ENCODE results near the gene NGEF. TPM values are rescaled to one million over a fixed set of nuclear protein-coding genes. Genes with fewer than 3 reads are reported as not detected.

The NGEF gene
- total and polyA plus RNA-seq, 9 of the 15 experiments (the other 6 are each of a cell fraction or from before 2014, with no cell fraction given): 0.07 to 0.17 (median 0.09) TPM; not detected in 6

DNA sequence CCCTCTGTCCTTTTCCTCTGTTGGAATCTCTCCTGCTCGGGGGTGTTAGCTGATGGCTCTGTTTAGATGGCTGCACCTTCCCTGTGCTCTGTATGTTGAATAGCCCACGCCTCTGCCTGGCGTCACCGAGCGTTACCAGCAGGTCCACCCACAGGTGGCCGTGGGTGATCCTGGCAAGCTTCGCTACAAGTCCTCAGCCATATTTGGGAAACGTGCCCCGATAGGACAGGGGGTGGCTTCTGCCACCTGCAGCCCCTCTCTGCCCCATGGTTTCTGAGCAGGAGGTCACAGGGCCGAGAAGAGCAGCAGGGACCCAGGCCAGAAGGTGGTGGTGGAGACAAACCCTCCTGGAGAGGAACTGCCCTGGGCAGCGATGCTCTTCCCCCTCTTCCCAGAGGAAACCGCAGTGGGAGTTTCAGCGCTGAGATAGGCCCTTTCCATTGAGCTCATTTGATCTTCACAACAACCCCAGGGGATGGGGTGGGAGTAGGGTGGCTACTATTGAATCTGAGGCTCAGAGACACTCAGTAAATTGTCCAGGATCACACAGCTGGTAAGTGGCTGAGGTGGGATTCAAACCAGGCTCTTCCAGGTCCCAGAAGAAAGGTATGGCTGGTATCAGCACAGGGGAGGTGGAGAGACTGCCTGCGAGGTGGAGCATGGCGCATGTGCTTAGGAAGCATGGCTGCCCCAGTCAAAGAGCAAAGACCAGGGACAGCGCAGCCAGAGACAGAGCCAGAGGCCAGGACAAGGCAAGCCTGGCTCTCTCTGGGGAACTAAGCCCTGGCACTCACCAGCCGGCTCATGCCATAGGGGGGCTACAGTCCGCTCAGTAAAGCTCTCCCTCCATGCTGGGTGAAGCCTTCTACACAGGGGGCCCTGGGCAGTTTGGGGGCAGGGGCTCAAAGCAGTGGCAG lies 15.0 kb downstream of the NGEF start:
- intact Hi-C loops (cut with micrococcal nuclease) (no loop called here), in situ Hi-C loops (cut with MboI) (no loop called here)
- no TSS peak for BruUV-seq (replicated peaks)
- FAIRE-seq: no peak
- no peak overlapping the region for H3K4me2 ChIP-seq (ENCODE audit: insufficient read depth, low read length)
- peaks cover 0 to 7% of the 10 kb centered on the region in 2 experiments; a peak in 1 of 5 replicates for H3K4me1 ChIP-seq (replicated peaks in 1 of 2; ENCODE audit: control insufficient read depth in 2 of 2, insufficient read depth in 2 of 2, low read length in 2 of 2)
- DNase-seq (ENCODE audit: extremely low read depth in 1 of 4, low spot score in 3 of 4): no peak
- H3K4me3 ChIP-seq: no peak overlapping the region
- no peaks in the 10 kb centered on the region for H4K20me1 ChIP-seq (replicated peaks; ENCODE audit: control insufficient read depth, insufficient read depth, low read length)
- CTCF ChIA-PET (ENCODE audit: low intra/inter-chr PET ratio): no interaction called here
- H3K27ac ChIP-seq (ENCODE audit: extremely low read depth, low read depth, low read length): no peak overlapping the region
- H2AFZ ChIP-seq (ENCODE audit: low read depth, low read length): no peak overlapping the region
- no peaks in the 10 kb centered on the region for H3K9me3 ChIP-seq (replicated peaks; ENCODE audit: control insufficient read depth, insufficient read depth, low read depth, low read length)
- no peaks in the 10 kb centered on the region for H3K9me1 ChIP-seq (ENCODE audit: control insufficient read depth, insufficient read depth, low read length)
- TF ChIP-seq, protein P1, sequence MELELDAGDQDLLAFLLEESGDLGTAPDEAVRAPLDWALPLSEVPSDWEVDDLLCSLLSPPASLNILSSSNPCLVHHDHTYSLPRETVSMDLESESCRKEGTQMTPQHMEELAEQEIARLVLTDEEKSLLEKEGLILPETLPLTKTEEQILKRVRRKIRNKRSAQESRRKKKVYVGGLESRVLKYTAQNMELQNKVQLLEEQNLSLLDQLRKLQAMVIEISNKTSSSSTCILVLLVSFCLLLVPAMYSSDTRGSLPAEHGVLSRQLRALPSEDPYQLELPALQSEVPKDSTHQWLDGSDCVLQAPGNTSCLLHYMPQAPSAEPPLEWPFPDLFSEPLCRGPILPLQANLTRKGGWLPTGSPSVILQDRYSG (tag; conservative IDR thresholded peaks at IDR 0.05; ENCODE audit: low read depth): no peak
- POLR2A ChIA-PET: no interaction called here
- H3K27me3 ChIP-seq (ENCODE audit: control insufficient read depth in 2 of 2, insufficient read depth in 2 of 2, low read length in 2 of 2): peaks cover 0 to 14% of the 10 kb centered on the region in 2 experiments; a peak in 2 of 5 replicates
- 21% methylated on average over 8 of the region's 18 CpGs for WGBS (ENCODE audit: insufficient coverage, low coverage, missing lambda C conversion rate)
- no peak overlapping the region for H3K9ac ChIP-seq (ENCODE audit: insufficient read depth in 1 of 2, low read depth in 2 of 2, low read length in 2 of 2)
- H3K36me3 ChIP-seq (ENCODE audit: control insufficient read depth, insufficient read depth, low read length): no peaks in the 10 kb centered on the region
- no peak for ATAC-seq
- no peaks in the 10 kb centered on the region for H3K79me2 ChIP-seq (ENCODE audit: control insufficient read depth, insufficient read depth, low read length)

DNA sequence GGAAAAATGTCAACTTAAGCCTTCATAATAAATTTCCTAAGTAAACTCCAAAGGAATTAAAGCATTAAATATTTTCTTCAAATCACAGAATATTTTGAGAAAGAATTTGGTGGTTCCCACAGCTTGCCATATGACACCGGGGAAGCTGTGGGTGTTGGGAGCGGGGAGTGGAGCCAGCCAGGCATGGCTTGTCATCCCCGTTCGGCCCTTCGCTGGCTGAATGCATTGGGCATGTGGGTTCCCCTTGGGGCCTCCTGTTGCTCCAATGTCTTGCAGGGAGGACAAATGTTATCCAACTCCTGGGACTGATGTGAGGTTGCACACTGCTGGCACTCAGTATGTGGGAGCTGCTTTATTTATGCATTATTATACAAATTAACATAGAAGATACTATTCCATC lies 18.6 kb downstream of the NGEF start:
- peaks cover 0 to 5% of the 10 kb centered on the region in 2 experiments; a peak in 1 of 5 replicates for H3K4me1 ChIP-seq (replicated peaks in 1 of 2; ENCODE audit: control insufficient read depth in 2 of 2, insufficient read depth in 2 of 2, low read length in 2 of 2)
- ChIA-PET POLR2A (no interaction called here), CTCF (ENCODE audit: low intra/inter-chr PET ratio) (no interaction called here)
- no peak for DNase-seq (ENCODE audit: extremely low read depth in 1 of 4, low spot score in 3 of 4)
- H3K9ac ChIP-seq (ENCODE audit: insufficient read depth in 1 of 2, low read depth in 2 of 2, low read length in 2 of 2): no peak overlapping the region
- in situ Hi-C loops (cut with MboI): no loop called here
- no peaks in the 10 kb centered on the region for H3K9me1 ChIP-seq (ENCODE audit: control insufficient read depth, insufficient read depth, low read length)
- no peaks in the 10 kb centered on the region for H3K36me3 ChIP-seq (ENCODE audit: control insufficient read depth, insufficient read depth, low read length)
- H4K20me1 ChIP-seq (replicated peaks; ENCODE audit: control insufficient read depth, insufficient read depth, low read length): no peaks in the 10 kb centered on the region
- no peak overlapping the region for H3K27ac ChIP-seq (ENCODE audit: extremely low read depth, low read depth, low read length)
- no peak for FAIRE-seq
- BruUV-seq (replicated peaks): no TSS peak
- 46% methylated on average over 5 of the region's 5 CpGs for WGBS (ENCODE audit: insufficient coverage, low coverage, missing lambda C conversion rate)
- no peak overlapping the region for H3K4me3 ChIP-seq
- no peak overlapping the region for H2AFZ ChIP-seq (ENCODE audit: low read depth, low read length)
- H3K79me2 ChIP-seq (ENCODE audit: control insufficient read depth, insufficient read depth, low read length): no peaks in the 10 kb centered on the region
- H3K9me3 ChIP-seq (replicated peaks; ENCODE audit: control insufficient read depth, insufficient read depth, low read depth, low read length): no peaks in the 10 kb centered on the region
- peaks cover 0 to 2% of the 10 kb centered on the region in 2 experiments; a peak in 2 of 5 replicates for H3K27me3 ChIP-seq (ENCODE audit: control insufficient read depth in 2 of 2, insufficient read depth in 2 of 2, low read length in 2 of 2)
- intact Hi-C loops (cut with micrococcal nuclease): no loop called here
- ATAC-seq: no peak
- H3K4me2 ChIP-seq (ENCODE audit: insufficient read depth, low read length): no peak overlapping the region
- TF ChIP-seq, protein P2, sequence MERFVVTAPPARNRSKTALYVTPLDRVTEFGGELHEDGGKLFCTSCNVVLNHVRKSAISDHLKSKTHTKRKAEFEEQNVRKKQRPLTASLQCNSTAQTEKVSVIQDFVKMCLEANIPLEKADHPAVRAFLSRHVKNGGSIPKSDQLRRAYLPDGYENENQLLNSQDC (CRISPR knock-in tag; IDR thresholded peaks at IDR 0.05): no peak
- no peak for TF ChIP-seq HIVEP1 (CRISPR knock-in tag; IDR thresholded peaks at IDR 0.05)
- TF ChIP-seq ZNF766 (CRISPR knock-in tag; conservative IDR thresholded peaks at IDR 0.05): no peak

Data from K562 (cell line).